Adipocyte (in vitro differentiated cells): ENCODE data around the gene ZFAND2A.

Source experiments
- DNase-seq: peaks from one replicate; pipeline ENCODE4 v3.0.0-alpha.2; 2015; ENCODE audit warnings: low read depth
- H3K27me3 ChIP-seq: replicated peaks from 2 replicates; pipeline ENCODE4 v1.7.0; 2013; ENCODE audit warnings: mild to moderate bottlenecking, low read length, moderate library complexity; ENCODE audit not compliant: control insufficient read depth, insufficient read depth
- H3K36me3 ChIP-seq: 2 replicates; pipeline ENCODE4 v1.7.0; 2013; ENCODE audit warnings: low read length, mild to moderate bottlenecking, moderate library complexity; ENCODE audit not compliant: control insufficient read depth, insufficient read depth, severe bottlenecking
- H3K4me1 ChIP-seq: 2 replicates; pipeline ENCODE4 v1.7.0; 2013; ENCODE audit warnings: mild to moderate bottlenecking, low read length, moderate library complexity; ENCODE audit not compliant: control insufficient read depth, insufficient read depth
- H3K4me3 ChIP-seq: 2 replicates; pipeline ENCODE4 v1.7.0; 2013; ENCODE audit warnings: mild to moderate bottlenecking, low read length, moderate library complexity
- H3K9ac ChIP-seq: 2 replicates; pipeline ENCODE4 v1.7.0; 2013; ENCODE audit warnings: mild to moderate bottlenecking, low read length, moderate library complexity
- H3K9me3 ChIP-seq: 2 replicates; pipeline ENCODE4 v1.7.0; 2013; ENCODE audit warnings: mild to moderate bottlenecking, low read length, moderate library complexity; ENCODE audit not compliant: control insufficient read depth

The ZFAND2A gene

DNA sequence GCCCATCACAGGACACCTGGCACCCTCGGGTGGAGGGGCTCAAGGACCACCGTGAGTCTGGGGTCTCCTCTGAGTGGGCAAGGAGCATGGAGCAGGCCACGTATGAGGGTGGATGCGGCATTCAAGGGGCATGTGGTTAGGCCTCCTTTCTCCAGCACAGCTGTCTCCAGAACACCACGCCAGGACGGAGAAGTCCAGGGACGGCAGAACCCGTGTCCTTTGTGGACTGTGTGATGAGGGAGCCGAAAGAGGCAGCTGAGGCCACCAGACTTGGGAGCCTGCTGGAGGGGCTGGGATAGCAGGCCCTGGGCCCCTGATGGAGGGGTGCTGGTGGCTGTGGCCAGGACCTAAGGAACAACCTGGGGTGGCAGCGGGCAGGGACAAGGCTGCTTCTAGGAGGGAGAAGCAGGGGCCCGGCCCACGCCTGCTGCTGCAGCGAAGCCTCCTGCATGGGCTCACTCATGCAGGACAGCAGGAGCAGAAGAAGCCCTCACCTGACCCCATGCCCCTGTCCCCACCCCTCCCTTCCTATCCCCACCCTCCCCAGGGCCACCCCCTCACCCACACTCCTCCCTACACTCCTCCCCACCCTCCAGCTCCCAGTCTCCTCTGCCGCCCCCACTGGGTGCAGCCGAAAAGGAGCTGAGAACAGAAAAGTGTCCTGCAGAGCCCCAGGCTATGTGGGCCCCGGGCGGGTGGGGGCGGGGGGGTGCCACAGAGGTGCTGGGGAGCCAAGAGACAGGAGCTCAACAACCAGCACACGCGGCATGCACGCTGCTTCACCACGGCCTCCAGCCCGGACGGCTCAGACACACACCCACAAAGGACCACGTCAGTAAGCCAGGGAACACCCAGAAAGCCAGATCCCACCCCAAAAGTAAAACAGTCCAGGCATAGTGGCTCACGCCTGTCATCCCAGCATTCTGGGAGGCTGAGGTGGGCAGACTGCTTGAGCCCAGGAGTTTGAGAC lies 29.7 kb downstream of the ZFAND2A start:
- DNase-seq: no peak
- Histone ChIP-seq H3K4me3 (no peak overlapping the region), H3K4me1 (peaks cover 4% of the 10 kb centered on the region), H3K36me3 (peaks cover 3% of the 10 kb centered on the region), H3K9me3 (no peaks in the 10 kb centered on the region), H3K9ac (no peak overlapping the region), H3K27me3 (no peaks in the 10 kb centered on the region)

DNA sequence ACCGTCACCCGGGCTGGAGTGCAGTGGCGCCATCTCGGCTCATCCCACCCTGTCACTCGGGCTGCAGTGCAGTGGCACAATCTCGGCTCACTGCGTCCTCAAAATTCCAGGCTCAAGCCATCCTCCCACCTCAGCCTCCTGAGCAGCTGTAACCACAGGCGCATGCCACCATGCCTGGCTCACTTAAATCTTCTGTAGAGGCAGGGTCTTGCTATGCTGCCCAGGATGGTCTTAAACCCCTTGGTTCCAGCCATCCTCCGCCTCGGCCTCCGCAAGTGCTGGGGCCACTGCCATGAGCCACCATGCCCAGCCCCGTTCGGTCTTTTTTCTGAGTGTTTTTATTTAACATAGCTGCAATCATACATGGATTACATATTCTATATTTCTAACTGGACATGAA lies 30.6 kb downstream of the ZFAND2A start:
- Histone ChIP-seq H3K4me3 (no peak overlapping the region), H3K36me3 (peaks cover 3% of the 10 kb centered on the region), H3K9ac (no peak overlapping the region), H3K27me3 (no peaks in the 10 kb centered on the region), H3K9me3 (no peaks in the 10 kb centered on the region), H3K4me1 (peaks cover 12% of the 10 kb centered on the region)
- no peak for DNase-seq

DNA sequence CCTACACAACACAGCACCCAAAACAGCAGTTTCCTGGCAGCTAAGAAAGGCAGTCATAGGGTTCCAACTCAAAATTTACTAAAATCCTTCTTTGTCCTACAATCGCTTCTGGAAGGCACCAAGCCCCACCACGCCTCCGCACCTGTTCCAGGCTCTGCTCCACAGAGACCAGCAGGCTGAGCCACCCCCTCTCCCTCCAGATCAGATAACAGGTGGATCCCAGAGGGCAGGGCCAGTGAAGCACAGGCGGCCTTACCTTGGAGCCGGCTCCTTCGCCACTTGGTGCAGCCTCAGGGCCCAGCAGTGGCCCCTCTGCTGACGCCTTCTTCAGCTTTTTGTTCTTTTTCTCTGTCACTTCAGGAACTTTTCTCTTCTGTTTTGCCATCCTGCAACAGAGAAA lies 33.0 kb downstream of the ZFAND2A start:
- no peaks in the 10 kb centered on the region for H3K9me3 ChIP-seq
- peaks cover 32% of the 10 kb centered on the region for H3K4me1 ChIP-seq
- no peak for DNase-seq

DNA sequence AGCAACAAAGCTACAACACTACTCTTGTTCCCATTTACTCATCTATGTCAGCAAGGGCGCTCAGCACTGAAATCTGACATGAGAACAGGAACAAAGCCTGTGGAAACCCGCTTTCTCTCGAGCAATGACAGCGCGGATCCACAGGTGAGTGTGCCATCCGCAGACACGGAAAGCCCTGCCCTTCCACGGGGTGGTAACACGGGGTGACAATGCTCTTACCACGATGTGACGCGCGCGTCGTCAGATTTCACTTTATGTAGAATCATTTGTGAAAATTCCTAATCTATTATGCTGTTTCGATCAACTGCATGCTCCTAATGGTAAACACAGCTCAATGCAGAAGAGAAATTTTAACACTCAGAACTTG lies 34.4 kb downstream of the ZFAND2A start:
- no peaks in the 10 kb centered on the region for H3K9me3 ChIP-seq
- peak overlapping the region; percentile 79 for H3K4me3 ChIP-seq
- H3K9ac ChIP-seq: peak overlapping the region; percentile 84
- no peak for DNase-seq
- H3K36me3 ChIP-seq: peaks cover 3% of the 10 kb centered on the region
- no peaks in the 10 kb centered on the region for H3K27me3 ChIP-seq
- peaks cover 32% of the 10 kb centered on the region for H3K4me1 ChIP-seq

More for the DNA sequence above, 33.0 kb downstream of the ZFAND2A start:
- H3K9ac ChIP-seq: no peak overlapping the region
- no peaks in the 10 kb centered on the region for H3K27me3 ChIP-seq
- no peak overlapping the region for H3K4me3 ChIP-seq
- H3K36me3 ChIP-seq: peaks cover 3% of the 10 kb centered on the region

DNA sequence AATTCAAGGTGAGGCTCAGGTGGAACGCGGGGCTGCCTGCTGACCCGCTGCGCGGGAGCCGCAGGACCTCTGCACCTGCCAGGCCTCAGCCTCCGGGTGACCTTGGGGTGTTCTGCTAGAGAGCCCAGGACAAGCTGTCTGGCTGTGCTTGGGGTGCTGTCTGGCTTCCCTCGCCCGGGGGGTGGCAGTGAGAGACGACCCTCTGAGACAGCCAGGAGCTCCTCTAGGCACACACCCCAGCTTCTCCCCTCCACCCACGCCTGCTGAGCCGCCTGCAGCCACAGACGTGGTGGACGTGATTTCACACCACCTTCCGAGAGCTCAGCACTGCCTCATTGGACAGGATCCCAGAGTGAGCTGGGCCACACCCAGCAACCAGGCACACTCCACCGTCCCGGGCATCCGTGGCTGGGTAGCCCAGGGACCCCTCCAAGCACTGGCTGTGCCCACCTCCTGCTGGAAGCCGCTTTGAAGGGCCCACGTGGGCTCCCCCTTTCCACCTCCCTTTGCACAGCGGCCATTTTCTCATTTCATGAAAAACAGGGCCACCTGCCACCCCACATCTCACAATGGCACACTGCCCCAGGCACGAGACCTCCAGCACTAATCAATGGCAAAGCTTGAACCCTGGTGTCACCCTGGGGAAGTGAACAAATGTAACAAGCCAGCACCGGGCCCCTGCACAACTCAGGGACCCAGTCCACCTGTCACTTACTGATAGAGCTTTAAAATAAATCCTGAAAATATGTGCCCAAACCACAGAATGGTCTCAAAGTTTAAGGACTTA lies 35.0 kb downstream of the ZFAND2A start:
- H3K36me3 ChIP-seq: peaks cover 3% of the 10 kb centered on the region
- H3K27me3 ChIP-seq: no peaks in the 10 kb centered on the region
- no peaks in the 10 kb centered on the region for H3K9me3 ChIP-seq
- H3K4me1 ChIP-seq: peaks cover 32% of the 10 kb centered on the region
- H3K9ac ChIP-seq: peak overlapping the region; percentile 84
- DNase-seq: no peak
- peak overlapping the region; percentile 79 for H3K4me3 ChIP-seq

DNA sequence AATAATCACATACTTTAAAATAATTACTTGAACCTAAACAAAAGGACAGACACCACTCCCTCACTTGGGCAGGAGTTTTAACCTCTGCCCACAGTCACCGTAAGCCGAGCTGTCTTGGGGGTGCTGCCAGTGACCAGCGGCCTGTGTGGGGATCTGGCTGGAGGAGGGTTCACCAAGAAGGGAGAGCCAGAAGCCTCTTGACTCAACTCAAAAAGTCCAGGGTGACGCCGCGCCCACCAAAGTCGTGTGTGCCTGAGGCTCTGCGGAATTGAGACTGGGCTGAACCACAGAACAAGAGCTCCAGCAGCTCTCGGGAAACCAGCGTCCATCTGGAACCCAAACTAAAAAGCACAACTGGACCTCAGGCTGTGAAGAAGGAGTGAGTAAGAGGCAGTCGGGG lies 35.8 kb downstream of the ZFAND2A start:
- DNase-seq: no peak
- Histone ChIP-seq H3K4me3 (peak overlapping the region; percentile 83), H3K9ac (peak overlapping the region; percentile 92), H3K36me3 (peaks cover 3% of the 10 kb centered on the region), H3K27me3 (no peaks in the 10 kb centered on the region), H3K4me1 (peaks cover 32% of the 10 kb centered on the region), H3K9me3 (no peaks in the 10 kb centered on the region)

DNA sequence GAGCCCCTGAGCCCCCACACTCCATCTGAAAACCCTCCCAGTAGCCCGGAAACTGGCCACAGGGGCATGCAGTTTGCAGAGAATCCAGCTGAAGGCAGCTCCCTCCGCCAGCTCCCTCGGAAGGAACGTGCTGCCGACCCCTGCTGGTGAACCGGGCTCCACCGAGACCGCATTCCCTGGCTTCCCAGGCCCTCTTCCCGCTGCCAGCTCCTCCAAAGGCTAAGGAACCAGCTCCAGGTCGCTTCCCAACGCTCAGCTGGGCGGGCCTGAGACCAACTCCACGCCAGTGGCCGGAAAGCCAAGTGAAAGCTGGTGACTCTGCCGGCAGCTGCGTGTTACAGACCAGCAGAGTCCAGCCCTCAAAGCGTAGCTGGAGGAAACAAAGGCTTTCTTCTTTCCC lies 36.3 kb downstream of the ZFAND2A start:
- H3K36me3 ChIP-seq: peaks cover 3% of the 10 kb centered on the region
- peak overlapping the region; percentile 92 for H3K9ac ChIP-seq
- H3K27me3 ChIP-seq: no peaks in the 10 kb centered on the region
- H3K9me3 ChIP-seq: no peaks in the 10 kb centered on the region
- DNase-seq: peak; percentile 13
- H3K4me1 ChIP-seq: peaks cover 32% of the 10 kb centered on the region
- peak overlapping the region; percentile 83 for H3K4me3 ChIP-seq

DNA sequence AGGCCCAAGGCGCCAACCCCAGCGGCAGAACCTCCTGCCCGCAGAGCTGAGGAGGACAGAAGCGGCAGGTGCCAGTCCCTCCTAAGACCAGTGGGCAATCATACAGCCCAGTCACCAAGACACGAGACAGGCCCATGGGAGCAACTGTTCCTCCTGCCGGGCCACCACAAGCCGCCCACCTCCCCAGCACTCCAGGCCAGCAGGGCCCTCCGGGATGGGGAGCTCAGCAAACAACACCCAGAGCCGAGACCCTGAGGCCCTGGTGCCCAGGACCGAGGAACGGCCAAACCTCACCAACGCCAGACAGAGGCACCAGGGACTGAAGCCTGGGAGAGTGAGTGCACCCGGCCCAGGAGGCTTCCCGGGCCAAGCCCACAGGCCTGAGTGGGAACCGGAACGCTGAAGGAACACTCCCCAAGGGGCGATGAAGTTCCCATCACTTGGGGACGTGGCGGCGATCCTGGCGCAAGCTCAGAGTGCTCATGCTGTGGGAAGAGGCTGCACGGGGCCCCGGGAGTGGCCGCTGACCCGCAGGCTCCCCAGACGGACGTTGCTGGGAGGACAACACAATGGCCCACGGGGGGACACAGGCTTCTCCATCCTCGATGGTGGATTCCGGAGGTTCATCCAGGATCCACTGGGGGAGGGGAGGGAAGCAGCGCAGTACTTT lies 37.0 kb downstream of the ZFAND2A start:
- H3K9me3 ChIP-seq: no peaks in the 10 kb centered on the region
- peak overlapping the region; percentile 92 for H3K9ac ChIP-seq
- H3K4me1 ChIP-seq: peaks cover 32% of the 10 kb centered on the region
- no peaks in the 10 kb centered on the region for H3K27me3 ChIP-seq
- DNase-seq: no peak
- peaks cover 3% of the 10 kb centered on the region for H3K36me3 ChIP-seq
- H3K4me3 ChIP-seq: peak overlapping the region; percentile 64

DNA sequence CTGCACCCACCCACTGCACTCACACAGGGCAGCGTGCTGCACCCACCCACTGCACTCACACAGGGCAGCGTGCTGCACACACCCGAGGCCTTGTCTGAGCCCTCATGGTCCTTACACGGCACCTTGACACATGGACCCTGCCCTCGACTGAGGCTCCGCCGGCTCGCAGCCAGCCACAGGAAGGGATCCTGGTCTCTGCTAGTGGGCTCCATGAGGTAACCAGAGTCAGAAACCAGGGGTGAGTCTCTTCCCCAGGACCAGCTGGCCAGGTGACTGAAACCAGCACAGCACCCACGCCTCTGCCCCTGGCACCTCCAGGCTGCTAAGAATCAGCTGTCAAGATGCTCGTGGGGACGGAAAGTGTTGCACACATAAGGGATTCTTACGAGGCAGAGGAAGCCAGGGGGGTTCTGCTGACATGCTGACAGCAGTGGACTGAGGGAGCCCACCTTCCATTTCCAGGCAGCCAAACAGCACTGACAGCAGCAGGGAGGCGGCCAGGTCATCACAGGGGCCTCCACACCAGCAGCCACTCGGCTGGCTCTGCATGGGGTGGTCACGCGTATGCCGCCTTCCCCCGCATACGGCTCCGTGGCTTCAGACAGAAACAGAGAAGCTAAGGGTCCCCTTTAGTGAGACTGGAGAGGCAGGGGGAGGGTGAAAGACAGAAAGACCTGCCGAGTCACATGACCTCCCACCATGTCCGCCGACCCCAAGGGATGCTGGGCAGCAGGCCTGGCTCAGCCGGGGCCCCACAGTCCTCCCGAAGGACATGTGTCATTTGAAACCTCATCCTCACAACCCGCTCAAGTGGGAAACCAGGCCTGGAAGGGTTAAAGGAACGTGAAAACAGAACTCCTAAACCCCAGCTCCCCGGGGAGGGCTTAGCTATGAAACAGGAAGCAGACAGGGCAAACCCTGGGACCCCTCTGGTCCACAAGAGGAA lies 37.8 kb downstream of the ZFAND2A start:
- H3K9me3 ChIP-seq: no peaks in the 10 kb centered on the region
- peak overlapping the region; percentile 92 for H3K9ac ChIP-seq
- H3K27me3 ChIP-seq: no peaks in the 10 kb centered on the region
- no peak for DNase-seq
- peaks cover 2% of the 10 kb centered on the region for H3K36me3 ChIP-seq
- peaks cover 32% of the 10 kb centered on the region for H3K4me1 ChIP-seq
- H3K4me3 ChIP-seq: peak overlapping the region; percentile 64

DNA sequence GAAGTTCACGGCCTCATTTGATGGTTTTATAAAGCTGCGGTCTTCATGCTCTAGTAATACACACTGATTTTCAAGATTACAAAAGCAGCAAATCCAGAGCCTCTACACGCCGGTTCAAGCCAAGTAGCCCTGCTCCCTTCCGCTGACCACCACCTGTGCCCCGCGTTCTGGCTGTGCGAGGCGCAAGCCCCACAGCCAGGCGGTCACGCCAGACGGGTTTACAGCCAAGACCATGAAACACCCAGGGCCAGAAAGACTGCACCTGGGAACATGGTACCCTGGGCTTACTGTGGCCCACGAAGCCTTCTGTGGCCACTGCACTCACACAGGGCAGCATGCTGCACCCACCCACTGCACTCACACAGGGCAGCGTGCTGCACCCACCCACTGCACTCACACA lies 38.5 kb downstream of the ZFAND2A start:
- no peaks in the 10 kb centered on the region for H3K27me3 ChIP-seq
- no peak overlapping the region for H3K9ac ChIP-seq
- H3K4me1 ChIP-seq: peaks cover 32% of the 10 kb centered on the region
- no peaks in the 10 kb centered on the region for H3K9me3 ChIP-seq
- no peak for DNase-seq
- H3K36me3 ChIP-seq: no peaks in the 10 kb centered on the region
- no peak overlapping the region for H3K4me3 ChIP-seq
